HPDE6-E6E7 (cell line): ENCODE measurements around the gene AR.

ENCODE experiments used
- DNase-seq: peaks from one replicate; pipeline ENCODE4 v3.0.0; 2011; ENCODE audit warnings: missing footprints; ENCODE audit errors: extremely low spot score

The AR gene, protein sequence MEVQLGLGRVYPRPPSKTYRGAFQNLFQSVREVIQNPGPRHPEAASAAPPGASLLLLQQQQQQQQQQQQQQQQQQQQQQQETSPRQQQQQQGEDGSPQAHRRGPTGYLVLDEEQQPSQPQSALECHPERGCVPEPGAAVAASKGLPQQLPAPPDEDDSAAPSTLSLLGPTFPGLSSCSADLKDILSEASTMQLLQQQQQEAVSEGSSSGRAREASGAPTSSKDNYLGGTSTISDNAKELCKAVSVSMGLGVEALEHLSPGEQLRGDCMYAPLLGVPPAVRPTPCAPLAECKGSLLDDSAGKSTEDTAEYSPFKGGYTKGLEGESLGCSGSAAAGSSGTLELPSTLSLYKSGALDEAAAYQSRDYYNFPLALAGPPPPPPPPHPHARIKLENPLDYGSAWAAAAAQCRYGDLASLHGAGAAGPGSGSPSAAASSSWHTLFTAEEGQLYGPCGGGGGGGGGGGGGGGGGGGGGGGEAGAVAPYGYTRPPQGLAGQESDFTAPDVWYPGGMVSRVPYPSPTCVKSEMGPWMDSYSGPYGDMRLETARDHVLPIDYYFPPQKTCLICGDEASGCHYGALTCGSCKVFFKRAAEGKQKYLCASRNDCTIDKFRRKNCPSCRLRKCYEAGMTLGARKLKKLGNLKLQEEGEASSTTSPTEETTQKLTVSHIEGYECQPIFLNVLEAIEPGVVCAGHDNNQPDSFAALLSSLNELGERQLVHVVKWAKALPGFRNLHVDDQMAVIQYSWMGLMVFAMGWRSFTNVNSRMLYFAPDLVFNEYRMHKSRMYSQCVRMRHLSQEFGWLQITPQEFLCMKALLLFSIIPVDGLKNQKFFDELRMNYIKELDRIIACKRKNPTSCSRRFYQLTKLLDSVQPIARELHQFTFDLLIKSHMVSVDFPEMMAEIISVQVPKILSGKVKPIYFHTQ

DNA sequence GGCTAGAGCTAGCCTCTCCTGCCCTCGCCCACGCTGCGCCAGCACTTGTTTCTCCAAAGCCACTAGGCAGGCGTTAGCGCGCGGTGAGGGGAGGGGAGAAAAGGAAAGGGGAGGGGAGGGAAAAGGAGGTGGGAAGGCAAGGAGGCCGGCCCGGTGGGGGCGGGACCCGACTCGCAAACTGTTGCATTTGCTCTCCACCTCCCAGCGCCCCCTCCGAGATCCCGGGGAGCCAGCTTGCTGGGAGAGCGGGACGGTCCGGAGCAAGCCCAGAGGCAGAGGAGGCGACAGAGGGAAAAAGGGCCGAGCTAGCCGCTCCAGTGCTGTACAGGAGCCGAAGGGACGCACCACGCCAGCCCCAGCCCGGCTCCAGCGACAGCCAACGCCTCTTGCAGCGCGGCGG lies at the start of gene AR:
AR (plus strand) TSS at position 204 of the 400 bp plus-strand sequence. CDS start 1,126 bp downstream, outside the sequence.
- no peak for DNase-seq

DNA sequence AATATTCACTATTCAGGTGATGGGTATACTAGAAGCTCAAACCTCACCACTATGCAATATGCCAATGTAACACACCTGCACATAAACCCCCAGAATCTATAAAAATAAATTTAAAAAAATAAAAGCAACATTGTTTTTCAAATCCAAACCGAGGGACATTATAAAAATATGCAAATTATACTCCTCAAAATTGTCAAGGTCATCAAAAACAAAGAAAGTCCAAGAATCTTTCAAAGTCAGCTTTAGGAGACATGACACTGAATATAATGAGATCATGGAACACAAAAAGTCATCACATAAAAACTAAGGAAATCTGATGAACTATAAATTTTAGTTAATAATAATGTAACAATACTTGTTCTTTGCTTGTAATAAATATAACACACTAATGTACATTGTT lies 43.2 kb upstream of the AR start:
- no peak for DNase-seq

DNA sequence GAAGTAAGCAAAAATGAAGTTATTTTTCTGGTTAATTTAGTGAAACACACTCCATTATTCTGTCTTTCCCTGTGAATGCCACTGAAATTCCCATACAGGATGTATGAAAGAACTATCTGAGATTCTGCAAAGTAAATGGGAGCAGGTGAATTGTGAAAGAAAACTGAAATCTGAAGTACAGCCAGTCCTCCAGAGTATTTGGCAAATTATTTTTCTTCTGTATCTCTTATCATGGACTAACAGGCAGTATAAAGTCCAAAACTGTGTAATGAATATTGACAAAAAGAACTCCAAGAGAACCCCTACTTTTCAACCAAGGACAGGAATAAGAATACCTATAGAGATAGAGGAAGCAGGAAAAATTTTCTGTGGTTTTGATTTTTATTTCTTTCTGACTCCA lies 40.8 kb upstream of the AR start:
- DNase-seq = no peak

DNA sequence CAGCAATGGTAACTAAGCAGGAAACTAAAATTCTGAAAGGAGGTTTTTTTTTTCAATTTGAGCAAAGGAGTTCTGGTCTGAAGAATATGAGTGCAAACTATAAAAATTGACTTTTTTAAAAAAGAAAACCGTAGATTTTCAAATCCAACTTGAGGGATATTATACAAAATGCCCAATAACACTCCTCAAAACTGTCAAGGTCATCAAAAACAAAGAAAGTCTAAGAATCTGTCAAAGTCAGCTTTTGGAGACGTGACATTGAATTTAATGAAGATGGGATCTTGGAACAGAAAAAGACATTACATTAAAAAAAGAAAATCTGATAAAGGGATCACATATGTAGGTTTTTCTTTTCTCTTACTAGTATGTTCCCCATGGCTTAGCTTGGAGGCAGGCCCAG lies 40.4 kb upstream of the AR start:
- DNase-seq = no peak

DNA sequence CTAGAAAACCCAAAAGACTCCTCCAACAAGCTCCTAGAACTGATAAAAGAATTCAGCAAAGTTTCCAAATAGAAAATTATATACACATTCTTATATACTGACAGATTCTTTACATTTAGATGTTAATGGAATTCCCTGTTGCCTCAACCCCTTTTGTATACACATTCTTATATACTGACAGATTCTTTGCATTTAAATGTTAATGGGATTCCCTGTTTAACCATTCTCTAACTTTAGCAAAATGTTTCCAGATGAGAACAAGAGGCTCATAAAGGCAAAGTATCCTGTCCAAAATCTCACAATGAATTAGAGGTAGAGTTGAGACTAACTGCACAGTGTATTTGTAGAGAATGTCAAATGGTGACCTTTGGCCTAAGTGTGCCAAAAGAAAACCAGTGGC lies 23.1 kb upstream of the AR start:
- DNase-seq = no peak

DNA sequence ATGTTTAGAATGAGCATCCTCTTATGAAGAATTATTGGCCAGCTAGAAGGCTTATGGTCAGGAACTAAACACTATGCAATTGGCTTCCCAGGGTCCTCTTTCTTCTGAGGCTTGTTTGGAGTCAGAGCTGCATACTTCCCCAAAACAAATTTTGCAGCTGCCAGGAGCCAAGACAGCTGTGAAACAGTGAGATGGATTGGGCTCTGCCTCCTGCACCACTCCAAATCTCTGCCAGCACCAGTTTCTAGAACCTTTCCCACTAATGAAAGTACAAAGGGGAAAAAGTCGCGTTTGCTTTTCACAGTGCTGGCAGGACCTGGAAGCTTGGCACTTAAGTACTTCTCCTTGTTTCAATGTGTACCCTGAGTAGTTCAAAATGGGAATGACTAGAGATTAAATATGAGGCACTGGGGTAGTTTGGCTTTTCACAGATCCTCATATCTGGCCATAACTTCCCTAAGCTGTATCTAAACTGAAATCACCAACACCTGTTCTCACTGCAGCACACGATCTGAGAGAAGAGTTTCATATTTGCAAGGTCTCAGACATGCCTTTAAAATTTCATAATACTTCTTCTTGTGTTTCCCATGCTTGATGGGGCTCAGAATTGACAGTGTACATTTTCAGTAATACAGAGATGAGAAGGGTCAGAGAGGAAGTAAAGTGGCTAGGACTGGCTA lies 20.7 kb upstream of the AR start:
- no peak for DNase-seq

DNA sequence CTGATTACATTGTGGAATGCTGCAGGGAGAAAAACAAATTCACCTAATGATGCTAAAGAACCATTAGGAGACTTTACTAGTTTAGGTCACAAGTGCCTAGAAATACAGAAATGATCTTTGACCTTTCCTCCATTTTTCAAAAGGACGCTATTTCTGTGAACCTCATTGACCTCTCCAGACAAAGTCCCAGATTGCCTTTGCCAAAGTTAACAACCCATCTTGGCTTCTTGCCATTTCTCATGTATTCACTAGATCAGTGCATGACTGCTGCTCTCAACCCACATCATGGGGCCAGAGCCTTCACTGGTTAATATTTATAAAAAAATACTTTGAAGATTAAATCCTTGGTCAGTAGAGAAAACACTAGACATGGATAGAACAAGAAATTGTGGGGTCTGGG lies 19.9 kb upstream of the AR start:
- DNase-seq = no peak

DNA sequence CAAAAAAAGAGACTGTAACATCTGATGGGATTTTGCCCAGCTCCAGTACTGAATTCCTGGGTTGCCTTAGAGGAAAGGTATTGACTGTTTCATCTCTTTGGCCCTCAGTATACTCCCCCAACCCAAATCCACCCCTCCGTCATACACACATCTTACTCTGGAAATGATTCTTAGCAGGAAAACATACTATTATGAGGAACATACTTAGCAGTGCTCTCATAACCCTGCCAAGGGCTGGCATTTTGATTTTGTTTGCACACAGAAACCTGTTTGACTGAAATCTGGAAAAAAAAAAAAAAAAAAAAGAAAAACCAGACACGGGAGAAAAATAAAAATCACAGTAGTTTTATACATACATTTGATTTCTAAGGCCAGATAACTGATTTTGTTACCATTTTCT lies 19.4 kb upstream of the AR start:
- no peak for DNase-seq

DNA sequence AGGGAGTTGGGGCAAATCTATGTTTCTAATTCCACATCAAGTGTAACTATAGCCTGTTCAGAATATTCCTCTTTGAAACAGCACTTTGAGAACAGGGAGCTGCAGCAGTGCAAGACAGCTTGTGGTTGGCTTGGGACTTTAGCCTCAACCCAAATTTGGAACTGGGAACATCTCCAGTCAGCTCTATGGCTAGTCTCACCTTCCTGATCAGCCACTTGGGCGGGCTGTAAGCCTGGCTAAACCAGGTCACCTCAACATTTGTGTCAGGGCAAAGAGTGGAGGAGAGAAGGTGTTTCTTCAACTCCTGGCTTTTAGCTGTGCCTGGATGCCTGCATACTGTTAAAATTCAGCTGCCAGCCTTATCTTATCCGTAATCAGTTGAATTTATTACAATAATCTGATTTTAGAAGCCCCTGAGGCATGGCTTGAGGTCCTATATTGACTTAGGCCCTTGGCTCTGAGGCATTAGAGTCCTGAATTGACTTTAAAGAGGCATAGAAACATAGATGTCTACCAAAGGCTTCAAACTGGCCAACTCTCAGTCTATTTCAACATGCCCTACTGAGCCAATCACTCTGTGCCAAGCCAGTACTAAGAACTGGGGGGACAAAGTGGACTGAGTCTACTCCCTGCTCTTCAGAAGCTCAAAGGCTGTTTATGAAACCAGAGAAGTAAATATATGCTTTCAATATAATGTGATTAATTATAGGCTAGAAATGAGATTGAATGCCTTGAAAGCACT lies 18.7 kb upstream of the AR start:
- DNase-seq = no peak

DNA sequence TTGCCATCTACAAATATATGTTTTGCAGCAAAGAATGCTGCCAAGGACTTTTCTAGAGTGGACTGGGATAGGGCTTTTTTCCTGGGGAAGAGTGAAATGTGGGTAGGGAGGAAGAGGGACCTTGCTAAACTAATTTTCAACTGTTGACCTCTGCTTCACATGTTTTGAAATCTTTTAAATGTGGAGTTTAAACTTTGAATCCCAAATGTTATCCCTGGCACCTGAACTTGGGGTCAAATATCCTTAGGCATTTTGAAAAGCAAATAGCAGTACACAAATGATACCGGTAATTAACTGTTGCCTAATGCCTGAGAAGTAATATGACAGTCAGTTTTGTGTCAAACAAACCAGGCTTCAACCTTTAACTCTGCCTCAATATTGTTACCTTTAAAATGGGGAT lies 7.3 kb upstream of the AR start:
- no peak for DNase-seq

DNA sequence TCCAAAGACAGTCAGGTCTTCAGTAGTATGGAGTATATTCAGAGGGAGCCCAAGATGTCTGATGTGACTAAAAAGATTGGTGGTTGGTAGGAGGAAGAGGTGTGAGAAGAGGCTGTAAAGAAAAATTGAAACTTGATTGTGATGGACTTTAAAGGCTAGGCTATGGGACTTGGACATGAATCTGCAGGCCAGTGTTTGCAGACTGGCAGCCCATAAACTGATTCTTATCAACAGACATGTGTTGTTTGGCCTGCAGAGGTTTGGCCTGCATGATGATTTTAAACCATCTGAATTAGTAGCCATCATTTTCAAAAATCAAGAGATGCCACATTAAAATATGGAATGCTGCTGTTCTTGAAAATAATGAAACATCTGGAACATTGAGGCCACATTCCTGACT lies 5.4 kb upstream of the AR start:
- DNase-seq = no peak

DNA sequence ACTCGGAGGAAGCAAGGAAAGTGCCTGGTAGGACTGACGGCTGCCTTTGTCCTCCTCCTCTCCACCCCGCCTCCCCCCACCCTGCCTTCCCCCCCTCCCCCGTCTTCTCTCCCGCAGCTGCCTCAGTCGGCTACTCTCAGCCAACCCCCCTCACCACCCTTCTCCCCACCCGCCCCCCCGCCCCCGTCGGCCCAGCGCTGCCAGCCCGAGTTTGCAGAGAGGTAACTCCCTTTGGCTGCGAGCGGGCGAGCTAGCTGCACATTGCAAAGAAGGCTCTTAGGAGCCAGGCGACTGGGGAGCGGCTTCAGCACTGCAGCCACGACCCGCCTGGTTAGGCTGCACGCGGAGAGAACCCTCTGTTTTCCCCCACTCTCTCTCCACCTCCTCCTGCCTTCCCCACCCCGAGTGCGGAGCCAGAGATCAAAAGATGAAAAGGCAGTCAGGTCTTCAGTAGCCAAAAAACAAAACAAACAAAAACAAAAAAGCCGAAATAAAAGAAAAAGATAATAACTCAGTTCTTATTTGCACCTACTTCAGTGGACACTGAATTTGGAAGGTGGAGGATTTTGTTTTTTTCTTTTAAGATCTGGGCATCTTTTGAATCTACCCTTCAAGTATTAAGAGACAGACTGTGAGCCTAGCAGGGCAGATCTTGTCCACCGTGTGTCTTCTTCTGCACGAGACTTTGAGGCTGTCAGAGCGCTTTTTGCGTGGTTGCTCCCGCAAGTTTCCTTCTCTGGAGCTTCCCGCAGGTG lies 637 bp downstream of the AR start:
- DNase-seq = no peak

DNA sequence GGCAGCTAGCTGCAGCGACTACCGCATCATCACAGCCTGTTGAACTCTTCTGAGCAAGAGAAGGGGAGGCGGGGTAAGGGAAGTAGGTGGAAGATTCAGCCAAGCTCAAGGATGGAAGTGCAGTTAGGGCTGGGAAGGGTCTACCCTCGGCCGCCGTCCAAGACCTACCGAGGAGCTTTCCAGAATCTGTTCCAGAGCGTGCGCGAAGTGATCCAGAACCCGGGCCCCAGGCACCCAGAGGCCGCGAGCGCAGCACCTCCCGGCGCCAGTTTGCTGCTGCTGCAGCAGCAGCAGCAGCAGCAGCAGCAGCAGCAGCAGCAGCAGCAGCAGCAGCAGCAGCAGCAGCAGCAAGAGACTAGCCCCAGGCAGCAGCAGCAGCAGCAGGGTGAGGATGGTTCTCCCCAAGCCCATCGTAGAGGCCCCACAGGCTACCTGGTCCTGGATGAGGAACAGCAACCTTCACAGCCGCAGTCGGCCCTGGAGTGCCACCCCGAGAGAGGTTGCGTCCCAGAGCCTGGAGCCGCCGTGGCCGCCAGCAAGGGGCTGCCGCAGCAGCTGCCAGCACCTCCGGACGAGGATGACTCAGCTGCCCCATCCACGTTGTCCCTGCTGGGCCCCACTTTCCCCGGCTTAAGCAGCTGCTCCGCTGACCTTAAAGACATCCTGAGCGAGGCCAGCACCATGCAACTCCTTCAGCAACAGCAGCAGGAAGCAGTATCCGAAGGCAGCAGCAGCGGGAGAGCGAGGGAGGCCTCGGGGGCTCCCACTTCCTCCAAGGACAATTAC lies 1.4 kb downstream of the AR start:
- no peak for DNase-seq

DNA sequence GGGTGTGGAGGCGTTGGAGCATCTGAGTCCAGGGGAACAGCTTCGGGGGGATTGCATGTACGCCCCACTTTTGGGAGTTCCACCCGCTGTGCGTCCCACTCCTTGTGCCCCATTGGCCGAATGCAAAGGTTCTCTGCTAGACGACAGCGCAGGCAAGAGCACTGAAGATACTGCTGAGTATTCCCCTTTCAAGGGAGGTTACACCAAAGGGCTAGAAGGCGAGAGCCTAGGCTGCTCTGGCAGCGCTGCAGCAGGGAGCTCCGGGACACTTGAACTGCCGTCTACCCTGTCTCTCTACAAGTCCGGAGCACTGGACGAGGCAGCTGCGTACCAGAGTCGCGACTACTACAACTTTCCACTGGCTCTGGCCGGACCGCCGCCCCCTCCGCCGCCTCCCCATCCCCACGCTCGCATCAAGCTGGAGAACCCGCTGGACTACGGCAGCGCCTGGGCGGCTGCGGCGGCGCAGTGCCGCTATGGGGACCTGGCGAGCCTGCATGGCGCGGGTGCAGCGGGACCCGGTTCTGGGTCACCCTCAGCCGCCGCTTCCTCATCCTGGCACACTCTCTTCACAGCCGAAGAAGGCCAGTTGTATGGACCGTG lies 2.2 kb downstream of the AR start:
- no peak for DNase-seq

DNA sequence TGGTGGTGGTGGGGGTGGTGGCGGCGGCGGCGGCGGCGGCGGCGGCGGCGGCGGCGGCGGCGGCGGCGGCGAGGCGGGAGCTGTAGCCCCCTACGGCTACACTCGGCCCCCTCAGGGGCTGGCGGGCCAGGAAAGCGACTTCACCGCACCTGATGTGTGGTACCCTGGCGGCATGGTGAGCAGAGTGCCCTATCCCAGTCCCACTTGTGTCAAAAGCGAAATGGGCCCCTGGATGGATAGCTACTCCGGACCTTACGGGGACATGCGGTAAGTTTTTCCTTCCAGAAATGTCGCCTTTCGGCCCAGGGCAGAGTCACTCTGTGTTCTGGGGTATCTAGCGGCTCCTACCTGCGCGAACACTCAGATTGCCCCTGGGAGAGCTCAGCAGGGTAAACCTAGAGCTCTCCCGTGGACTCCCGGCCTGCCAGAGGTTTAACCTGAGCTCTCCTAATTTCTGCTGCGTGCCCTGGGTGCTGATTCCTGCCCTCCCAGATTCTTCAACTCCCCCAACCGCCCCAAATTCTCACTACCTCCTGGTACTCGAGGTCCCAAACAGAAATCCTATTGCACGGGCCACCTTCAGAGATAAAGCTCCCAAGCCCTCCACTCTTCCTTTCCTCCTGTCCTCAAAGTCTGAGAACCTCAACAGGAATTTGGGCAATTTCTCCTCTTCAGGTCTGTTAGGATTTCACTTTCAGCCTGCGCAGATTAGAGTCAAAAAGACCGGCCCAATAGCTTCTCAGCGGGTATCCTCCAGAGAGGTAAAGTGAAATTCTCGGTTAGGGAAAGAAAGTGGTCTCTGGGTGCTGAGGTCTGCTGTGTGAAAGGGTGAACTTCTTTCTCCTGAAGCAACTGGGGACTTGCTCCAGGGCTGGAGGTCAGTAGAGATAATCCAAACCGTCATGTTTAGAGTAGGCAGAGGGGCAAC lies 2.9 kb downstream of the AR start:
- no peak for DNase-seq

DNA sequence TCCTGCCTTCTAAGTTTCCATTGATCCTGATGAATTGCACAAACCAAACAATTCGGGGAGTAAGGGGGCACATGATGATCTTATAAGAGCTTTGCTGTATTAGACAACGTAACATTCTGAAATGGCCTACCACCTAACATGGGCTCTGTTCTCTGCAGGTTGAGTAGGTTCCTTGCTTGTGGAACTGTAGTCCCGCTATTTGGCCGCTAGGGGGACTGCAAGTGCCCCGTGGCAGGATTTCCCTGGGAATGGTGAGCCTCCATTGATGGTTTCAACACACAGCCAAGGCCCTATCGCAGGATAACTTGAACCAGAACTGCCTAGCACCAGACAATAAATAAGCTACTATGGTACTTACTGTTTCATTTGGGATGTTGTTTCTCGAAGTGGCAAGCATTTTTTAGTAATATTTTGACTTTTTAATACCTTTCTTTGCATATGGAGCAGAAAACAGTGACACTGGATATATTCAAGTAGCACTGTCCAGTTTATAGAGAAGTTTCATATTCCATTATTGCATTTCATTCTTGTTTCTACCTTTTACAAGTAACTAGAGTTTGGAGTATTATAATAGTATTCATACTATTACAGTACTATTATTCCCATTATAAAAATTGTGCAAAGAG lies 11.9 kb downstream of the AR start:
- peak; percentile 10 for DNase-seq

DNA sequence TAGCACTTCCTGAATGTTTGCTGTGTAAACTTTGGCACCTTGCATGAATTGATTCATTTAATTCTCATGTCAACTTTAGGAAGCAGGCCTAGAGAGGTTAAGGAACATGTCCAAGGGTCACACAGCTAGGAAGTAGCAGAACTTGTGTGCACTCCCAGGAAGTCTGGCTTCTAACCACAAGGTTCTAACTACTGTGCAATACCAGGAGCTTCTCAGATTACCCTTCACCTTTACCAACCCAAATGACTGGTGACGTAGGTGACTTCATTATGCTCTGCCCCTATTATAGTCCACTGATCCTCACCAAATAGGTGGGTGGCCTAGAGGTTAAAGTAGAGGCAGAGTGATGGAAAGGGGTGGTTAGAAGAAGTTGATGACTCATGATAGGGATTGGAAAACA lies 14.4 kb downstream of the AR start:
- DNase-seq = no peak
